ENCODE measurements around the gene GAA.

GAA gene

DNA sequence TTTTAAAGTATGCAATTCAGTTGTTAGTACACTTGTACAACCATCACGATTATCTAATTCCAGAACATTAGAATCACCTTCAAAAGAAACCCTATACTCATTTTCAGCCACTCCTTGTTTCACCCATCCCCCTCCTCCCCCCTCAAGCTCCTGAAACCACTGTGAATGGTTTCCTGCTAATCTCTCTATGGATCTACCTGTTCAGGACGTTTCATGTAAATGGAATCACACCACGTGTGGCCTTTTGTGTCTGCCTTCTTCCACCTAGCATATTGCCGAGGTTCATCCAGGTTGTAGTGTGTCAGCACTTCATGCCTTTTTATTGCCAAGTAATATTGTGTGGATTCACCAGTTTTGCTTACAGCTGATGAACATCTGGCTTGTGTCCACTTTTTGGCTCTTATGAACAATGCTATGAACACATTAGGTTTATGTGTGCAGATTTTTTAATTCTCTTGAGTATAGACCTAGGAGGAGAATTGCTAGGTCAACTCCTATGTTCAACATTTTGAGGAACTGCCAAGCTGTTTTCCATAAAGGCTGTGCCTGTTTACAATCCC is 27.7 kb downstream of the GAA start:
- no peak overlapping the region for H3K4me3 ChIP-seq (ENCODE audit: control insufficient read depth, low read depth, low read length)
- TF ChIP-seq, protein P1, sequence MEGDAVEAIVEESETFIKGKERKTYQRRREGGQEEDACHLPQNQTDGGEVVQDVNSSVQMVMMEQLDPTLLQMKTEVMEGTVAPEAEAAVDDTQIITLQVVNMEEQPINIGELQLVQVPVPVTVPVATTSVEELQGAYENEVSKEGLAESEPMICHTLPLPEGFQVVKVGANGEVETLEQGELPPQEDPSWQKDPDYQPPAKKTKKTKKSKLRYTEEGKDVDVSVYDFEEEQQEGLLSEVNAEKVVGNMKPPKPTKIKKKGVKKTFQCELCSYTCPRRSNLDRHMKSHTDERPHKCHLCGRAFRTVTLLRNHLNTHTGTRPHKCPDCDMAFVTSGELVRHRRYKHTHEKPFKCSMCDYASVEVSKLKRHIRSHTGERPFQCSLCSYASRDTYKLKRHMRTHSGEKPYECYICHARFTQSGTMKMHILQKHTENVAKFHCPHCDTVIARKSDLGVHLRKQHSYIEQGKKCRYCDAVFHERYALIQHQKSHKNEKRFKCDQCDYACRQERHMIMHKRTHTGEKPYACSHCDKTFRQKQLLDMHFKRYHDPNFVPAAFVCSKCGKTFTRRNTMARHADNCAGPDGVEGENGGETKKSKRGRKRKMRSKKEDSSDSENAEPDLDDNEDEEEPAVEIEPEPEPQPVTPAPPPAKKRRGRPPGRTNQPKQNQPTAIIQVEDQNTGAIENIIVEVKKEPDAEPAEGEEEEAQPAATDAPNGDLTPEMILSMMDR (conservative IDR thresholded peaks at IDR 0.05; ENCODE audit: control insufficient read depth, insufficient read depth, low read depth, low read length), result no peak
- peak; percentile 37 for DNase-seq (ENCODE audit: low read depth)

DNA sequence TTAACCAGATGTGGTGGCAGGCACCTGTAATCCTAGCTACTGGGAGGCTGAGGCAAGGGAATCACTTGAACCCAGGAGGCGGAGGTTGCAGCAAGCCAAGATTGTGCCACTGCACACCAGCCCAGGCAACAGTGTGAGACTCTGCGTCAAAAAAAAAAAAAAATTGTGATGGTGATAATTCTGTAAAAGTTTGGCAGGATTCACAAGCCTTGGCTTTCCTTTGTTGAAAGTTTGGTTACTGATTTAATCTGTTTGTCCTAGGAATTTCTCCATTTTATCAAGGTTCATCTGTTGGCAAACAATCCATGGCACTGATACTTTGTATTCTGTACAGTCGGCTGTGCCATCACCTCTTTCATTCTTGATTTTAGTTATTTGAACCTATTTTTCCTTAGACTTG is 29.6 kb downstream of the GAA start:
- no peak for DNase-seq (ENCODE audit: low read depth)
- no peak overlapping the region for H3K4me3 ChIP-seq (ENCODE audit: control insufficient read depth, low read depth, low read length)
- TF ChIP-seq, protein P1 (conservative IDR thresholded peaks at IDR 0.05; ENCODE audit: control insufficient read depth, insufficient read depth, low read depth, low read length), result no peak

DNA sequence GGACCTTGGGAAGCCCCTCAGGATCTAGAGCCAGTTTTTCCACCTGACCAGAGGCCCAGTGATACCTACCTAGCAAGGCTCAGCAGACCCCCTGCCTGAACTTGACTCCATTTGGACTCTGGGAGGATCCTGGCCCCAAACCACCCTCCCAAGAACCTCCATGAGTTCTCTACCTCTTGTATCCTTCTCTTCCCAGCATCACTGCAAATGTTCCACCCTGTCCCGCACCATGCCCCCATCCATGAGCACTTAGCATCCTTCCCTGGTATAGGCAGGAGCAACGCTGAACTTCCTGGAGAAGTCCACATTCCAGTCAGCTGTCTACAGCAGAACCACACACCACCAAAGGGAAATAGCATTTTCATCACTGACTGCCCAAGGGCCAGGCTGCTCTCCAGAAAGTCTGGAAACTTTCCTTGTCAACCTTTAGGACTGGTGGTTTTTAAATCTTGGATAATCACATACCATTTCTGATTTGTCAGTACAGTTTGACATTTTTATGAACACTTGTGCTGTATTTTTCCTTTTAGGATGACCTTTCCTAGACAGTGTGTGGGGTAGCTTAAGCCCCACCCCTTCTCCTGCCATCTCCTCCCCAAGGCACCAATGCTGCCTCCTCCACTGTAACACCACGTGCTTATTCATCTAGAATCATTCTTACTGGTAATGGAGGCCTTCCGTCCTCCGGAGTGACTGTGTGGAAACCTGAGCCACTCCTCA is 31.7 kb downstream of the GAA start:
- no peak for DNase-seq (ENCODE audit: low read depth)
- TF ChIP-seq, protein P1 (conservative IDR thresholded peaks at IDR 0.05; ENCODE audit: control insufficient read depth, insufficient read depth, low read depth, low read length), result no peak
- no peak overlapping the region for H3K4me3 ChIP-seq (ENCODE audit: control insufficient read depth, low read depth, low read length)

DNA sequence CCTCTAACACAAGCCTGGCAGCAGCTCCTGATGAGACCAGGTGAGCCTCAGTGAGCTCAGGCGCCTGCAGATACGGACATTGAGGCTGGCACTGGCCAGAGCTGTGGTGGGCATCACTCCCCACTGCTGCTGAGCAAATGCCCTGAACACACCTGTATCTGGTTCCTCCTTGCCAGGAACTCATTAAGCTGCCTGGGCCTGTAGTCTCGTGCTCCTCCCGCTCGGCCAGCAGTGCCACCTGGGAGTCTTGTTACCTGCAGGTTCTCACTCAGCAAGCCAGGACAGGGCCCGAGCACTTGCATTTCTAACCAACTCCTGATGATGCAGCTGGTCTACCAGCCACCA is 32.2 kb downstream of the GAA start:
- no peak for DNase-seq (ENCODE audit: low read depth)
- TF ChIP-seq, protein P1 (conservative IDR thresholded peaks at IDR 0.05; ENCODE audit: control insufficient read depth, insufficient read depth, low read depth, low read length), result no peak
- H3K4me3 ChIP-seq (ENCODE audit: control insufficient read depth, low read depth, low read length), result no peak overlapping the region

DNA sequence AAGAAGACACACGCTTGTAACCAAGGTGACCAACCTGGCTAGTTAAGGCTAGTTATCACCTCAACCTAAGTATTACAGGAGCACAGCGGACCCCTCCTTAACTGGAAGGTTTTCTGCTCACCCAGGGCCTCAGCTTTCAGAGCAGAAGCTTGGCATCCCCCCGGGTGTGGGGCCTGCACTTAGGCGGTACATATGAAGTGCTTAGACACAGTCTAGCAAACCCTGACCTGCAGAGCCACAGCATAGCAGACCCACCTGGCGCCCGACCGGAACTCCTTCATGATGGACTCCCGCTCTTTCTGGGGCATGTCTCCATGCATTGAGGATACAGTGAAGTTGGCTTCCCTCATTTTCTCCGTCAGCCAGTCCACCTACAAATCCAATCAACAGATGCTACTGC is 35.8 kb downstream of the GAA start:
- H3K4me3 ChIP-seq (ENCODE audit: control insufficient read depth, low read depth, low read length), result no peak overlapping the region
- TF ChIP-seq, protein P1 (conservative IDR thresholded peaks at IDR 0.05; ENCODE audit: control insufficient read depth, insufficient read depth, low read depth, low read length), result no peak
- no peak for DNase-seq (ENCODE audit: low read depth)

DNA sequence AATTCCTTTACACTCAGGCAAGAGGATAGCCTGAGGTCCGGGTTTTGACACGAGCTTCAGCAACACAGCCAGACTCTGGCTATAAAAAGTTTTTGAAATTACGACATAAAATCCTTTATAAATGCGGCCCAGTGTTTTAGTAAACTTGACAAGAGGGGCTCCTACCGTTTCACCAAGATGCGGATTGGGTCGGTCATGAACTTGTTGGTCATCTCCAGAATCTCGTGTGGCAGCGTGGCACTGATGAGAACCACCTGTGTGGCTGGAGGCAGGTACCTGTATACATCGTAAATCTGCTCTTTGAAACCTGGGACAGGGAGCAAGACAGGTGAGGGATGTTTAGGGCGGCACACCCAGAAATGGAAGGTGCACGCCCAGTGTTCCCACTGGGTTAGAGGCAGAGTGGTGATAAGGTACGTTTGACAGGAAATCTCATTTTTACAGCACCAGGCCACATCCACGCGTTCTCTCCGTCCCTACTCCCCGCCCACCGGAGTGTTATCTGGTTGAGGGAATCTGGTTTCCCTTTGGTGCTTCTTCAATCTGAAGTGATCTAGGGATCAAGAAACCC is 37.6 kb downstream of the GAA start:
- DNase-seq (ENCODE audit: low read depth), result no peak
- no peak overlapping the region for H3K4me3 ChIP-seq (ENCODE audit: control insufficient read depth, low read depth, low read length)
- TF ChIP-seq, protein P1 (conservative IDR thresholded peaks at IDR 0.05; ENCODE audit: control insufficient read depth, insufficient read depth, low read depth, low read length), result no peak

Data from fibroblast of mammary gland (primary cell).